Upper lobe of right lung (tissue), 1 donor: ENCODE results near the gene HIF3A. TPM values are rescaled to one million over a fixed set of nuclear protein-coding genes. Genes with fewer than 3 reads are reported as not detected.

Source experiments
- ATAC-seq: fragments of 200-7000 bp; cut with Tn5 transposase; one replicate; pipeline ENCODE4 v1.9.1; 2020; ENCODE audit warnings: mild to moderate bottlenecking, moderate library complexity
- DNase-seq: peaks from one replicate; pipeline ENCODE4 v3.0.0-alpha.2; 2020
- H3K27ac ChIP-seq: fragments of 200-600 bp; one replicate; pipeline ENCODE4 v1.8.0; 2022
- H3K27me3 ChIP-seq: fragments of 200-600 bp; one replicate; pipeline ENCODE4 v1.8.0; 2022; ENCODE audit warnings: mild to moderate bottlenecking
- H3K36me3 ChIP-seq: fragments of 200-600 bp; one replicate; pipeline ENCODE4 v1.8.0; 2022
- H3K4me1 ChIP-seq: fragments of 200-600 bp; one replicate; pipeline ENCODE4 v1.8.0; 2022
- H3K4me3 ChIP-seq: fragments of 200-600 bp; one replicate; pipeline ENCODE4 v1.8.0; 2022; ENCODE audit warnings: mild to moderate bottlenecking
- H3K9me3 ChIP-seq: fragments of 200-600 bp; one replicate; pipeline ENCODE4 v1.8.0; 2022
- CTCF ChIP-seq: fragments of 200-600 bp; IDR thresholded peaks from one replicate; pipeline ENCODE4 v1.8.0; 2022; ENCODE audit warnings: antibody characterized with exemption
- intact Hi-C: fragments of 100-400 bp; cut with DNase I; formaldehyde crosslinking; loops from one replicate; pipeline ENCODE4 v1.11.0; 2022
- total RNA-seq: library from RNA; stranded (reverse); fragmentation: NEBNext Ultra II Directional; extraction: Animal tissue kit (Norgen Biotek cat#: 25700); gene quantifications from one replicate; pipeline ENCODE4 v1.2.1, GENCODE V29; 2021
- donor health status: DM: no; HTN: yes; CAD: no; lungs with severe emphysema.

HIF3A gene
- total RNA-seq, 1 donor from 2014 or later: 63.1 TPM

- no peak for TF ChIP-seq CTCF
- Histone ChIP-seq H3K27ac (no peak overlapping the region), H3K4me3 (no peak overlapping the region), H3K4me1 (peaks cover 22% of the 10 kb centered on the region), H3K9me3 (no peaks in the 10 kb centered on the region), H3K27me3 (no peaks in the 10 kb centered on the region), H3K36me3 (peaks cover 46% of the 10 kb centered on the region)
- DNase-seq (peak; percentile 52), ATAC-seq (no peak)
- intact Hi-C loops: no loop called here
Observed at GRCh38 chr19:46376241-46377153, 79.7 kb downstream of the HIF3A start.

GRCh38 chr19:46378268-46378667, 81.4 kb downstream of the HIF3A start:
- H3K4me3 ChIP-seq: no peak overlapping the region
- no peak overlapping the region for H3K27ac ChIP-seq
- no peak for TF ChIP-seq CTCF
- peaks cover 15% of the 10 kb centered on the region for H3K4me1 ChIP-seq
- H3K27me3 ChIP-seq: no peaks in the 10 kb centered on the region
- intact Hi-C loops: no loop called here
- H3K36me3 ChIP-seq: peaks cover 62% of the 10 kb centered on the region
- no peaks in the 10 kb centered on the region for H3K9me3 ChIP-seq
- DNase-seq (no peak), ATAC-seq (no peak)

- DNase-seq: no peak
- ATAC-seq: no peak
- H3K27ac ChIP-seq: no peak overlapping the region
- H3K36me3 ChIP-seq: peaks cover 68% of the 10 kb centered on the region
- H3K4me3 ChIP-seq: no peak overlapping the region
- intact Hi-C loops: no loop called here
- H3K4me1 ChIP-seq: no peaks in the 10 kb centered on the region
- TF ChIP-seq CTCF: no peak
- no peaks in the 10 kb centered on the region for H3K9me3 ChIP-seq
- H3K27me3 ChIP-seq: no peaks in the 10 kb centered on the region
Observed at GRCh38 chr19:46380690-46381089, 83.8 kb downstream of the HIF3A start.

GRCh38 chr19:46381346-46381745, 84.5 kb downstream of the HIF3A start:
- no peak for TF ChIP-seq CTCF
- DNase-seq (peak; percentile 16), ATAC-seq (no peak)
- H3K27ac ChIP-seq: no peak overlapping the region
- no peaks in the 10 kb centered on the region for H3K4me1 ChIP-seq
- H3K4me3 ChIP-seq: no peak overlapping the region
- H3K36me3 ChIP-seq: peaks cover 61% of the 10 kb centered on the region
- no peaks in the 10 kb centered on the region for H3K9me3 ChIP-seq
- H3K27me3 ChIP-seq: no peaks in the 10 kb centered on the region
- intact Hi-C loops: no loop called here

- H3K27me3 ChIP-seq: no peaks in the 10 kb centered on the region
- no peak overlapping the region for H3K4me3 ChIP-seq
- no peaks in the 10 kb centered on the region for H3K9me3 ChIP-seq
- H3K36me3 ChIP-seq: peaks cover 59% of the 10 kb centered on the region
- no peak overlapping the region for H3K27ac ChIP-seq
- ATAC-seq: no peak
- peak; percentile 40 for DNase-seq
- TF ChIP-seq CTCF: no peak
- intact Hi-C loops: no loop called here
- no peaks in the 10 kb centered on the region for H3K4me1 ChIP-seq
Observed at GRCh38 chr19:46381756-46382345, 85.0 kb downstream of the HIF3A start.
